Endodermal cell (in vitro differentiated cells): Measurements from ENCODE around the gene AKAP12. TPM values are rescaled to one million over a fixed set of nuclear protein-coding genes. Genes with fewer than 3 reads are reported as not detected.

Source experiments
- DNase-seq: peaks from one replicate; pipeline ENCODE4 v3.0.0-alpha.2; 2017
- H3K27ac ChIP-seq: 2 replicates; pipeline ENCODE4 v1.5.1; 2013; ENCODE audit warnings: mild to moderate bottlenecking, low read depth, low read length, moderate library complexity
- H3K27me3 ChIP-seq: 2 replicates; pipeline ENCODE4 v1.6.1; 2013; ENCODE audit warnings: mild to moderate bottlenecking, low read length, moderate library complexity; ENCODE audit not compliant: insufficient read depth, control insufficient read depth, poor library complexity, severe bottlenecking
- H3K36me3 ChIP-seq: 2 replicates; pipeline ENCODE4 v1.7.0; 2013; ENCODE audit warnings: mild to moderate bottlenecking, low read length, moderate library complexity; ENCODE audit not compliant: control insufficient read depth, insufficient read depth
- H3K4me1 ChIP-seq: one replicate; pipeline ENCODE4 v1.7.0; 2013; ENCODE audit warnings: low read length; ENCODE audit not compliant: control insufficient read depth, insufficient read depth
- H3K4me3 ChIP-seq: 2 replicates; pipeline ENCODE4 v1.5.1; 2013; ENCODE audit warnings: mild to moderate bottlenecking, low read length, moderate library complexity
- H3K9ac ChIP-seq: 2 replicates; pipeline ENCODE4 v1.6.1; 2013; ENCODE audit warnings: mild to moderate bottlenecking, low read length, moderate library complexity; ENCODE audit not compliant: poor library complexity, severe bottlenecking; ENCODE audit errors: extremely low read depth
- H3K9me3 ChIP-seq: 2 replicates; pipeline ENCODE4 v1.6.1; 2013; ENCODE audit warnings: mild to moderate bottlenecking, low read length, moderate library complexity; ENCODE audit not compliant: control insufficient read depth
- H3K27ac Mint-ChIP-seq: 2 replicates; pipeline ENCODE4 v1.8.0; 2020; ENCODE audit warnings: mixed read lengths
- H3K27me3 Mint-ChIP-seq: 2 replicates; pipeline ENCODE4 v1.8.0; 2021; ENCODE audit warnings: mild to moderate bottlenecking, mixed read lengths; ENCODE audit not compliant: insufficient read depth
- H3K36me3 Mint-ChIP-seq: 2 replicates; pipeline ENCODE4 v1.8.0; 2020; ENCODE audit warnings: low read depth, mixed read lengths
- H3K4me1 Mint-ChIP-seq: 2 replicates; pipeline ENCODE4 v1.8.0; 2020; ENCODE audit warnings: mixed read lengths
- H3K4me3 Mint-ChIP-seq: 2 replicates; pipeline ENCODE4 v1.8.0; 2020; ENCODE audit warnings: mild to moderate bottlenecking, moderate library complexity, mixed read lengths
- H3K9me3 Mint-ChIP-seq: 2 replicates; pipeline ENCODE4 v1.8.0; 2020; ENCODE audit warnings: mild to moderate bottlenecking, mixed read lengths
- WGBS, 2 experiments: methylation state at CpG; one replicate each; pipeline versions ENCODE4 v1.1.5 to v1.1.7; 2013; ENCODE audit warnings: missing lambda C conversion rate in 2 of 2, mixed read lengths in 1 of 2; ENCODE audit not compliant: insufficient coverage in 1 of 2, insufficient read length in 1 of 2; 5-methylcytosine and 5-hydroxymethylcytosine counted together
- total RNA-seq, 2 donors: library from RNA; stranded (reverse); fragmentation: NEBNext Ultra II Directional in 1 of 2; extraction: Animal tissue kit (Norgen Biotek cat#: 25700) in 1 of 2; gene quantifications; 2 replicates in 1 of 2; 3 replicates in 1 of 2; pipeline ENCODE4 v1.2.1, GENCODE V29; 2021
- TF ChIP-seq, protein P1 (sequence below): fragments of 200-600 bp; sonication (generic); conservative IDR thresholded peaks from 2 replicates; pipeline ENCODE4 v1.5.0; 2021; ENCODE audit warnings: antibody characterized with exemption, mild to moderate bottlenecking

AKAP12 gene
- total RNA-seq, 2 donors from 2014 or later: 27.3 to 33.3 TPM

DNA sequence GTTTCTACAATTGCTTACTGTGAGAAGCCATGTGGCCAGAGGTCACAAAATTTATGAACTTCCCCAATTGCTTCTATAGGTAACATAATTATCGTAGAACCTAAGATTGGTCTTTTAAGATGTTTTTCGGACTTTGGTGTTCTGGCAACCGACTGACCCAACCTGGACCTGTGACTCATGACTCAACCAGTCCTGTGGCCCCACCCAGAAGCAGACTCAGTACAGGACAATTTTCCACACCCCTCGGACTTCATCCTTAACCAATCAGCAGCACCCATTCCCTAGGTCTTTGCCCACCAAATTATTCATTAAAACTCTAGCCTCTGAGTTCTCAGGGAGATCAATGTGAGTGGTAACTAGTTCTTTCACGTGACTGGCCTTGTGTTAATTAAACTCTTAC, 26.4 kb upstream of the AKAP12 start:
- Mint-ChIP-seq H3K4me3 (no peak overlapping the region), H3K9me3 (peaks cover 29% of the 10 kb centered on the region), H3K36me3 (no peaks in the 10 kb centered on the region), H3K27me3 (no peaks in the 10 kb centered on the region), H3K27ac (no peak overlapping the region), H3K4me1 (no peaks in the 10 kb centered on the region)
- Histone ChIP-seq H3K9ac (no peak overlapping the region), H3K9me3 (peaks cover 20% of the 10 kb centered on the region), H3K27me3 (no peaks in the 10 kb centered on the region), H3K36me3 (no peaks in the 10 kb centered on the region), H3K4me3 (no peak overlapping the region), H3K27ac (no peak overlapping the region), H3K4me1 (no peaks in the 10 kb centered on the region)
- DNase-seq: no peak
- WGBS, 2 experiments: 89 to 100% methylated on average over 5 of the region's 5 CpGs
- TF ChIP-seq, protein P1, sequence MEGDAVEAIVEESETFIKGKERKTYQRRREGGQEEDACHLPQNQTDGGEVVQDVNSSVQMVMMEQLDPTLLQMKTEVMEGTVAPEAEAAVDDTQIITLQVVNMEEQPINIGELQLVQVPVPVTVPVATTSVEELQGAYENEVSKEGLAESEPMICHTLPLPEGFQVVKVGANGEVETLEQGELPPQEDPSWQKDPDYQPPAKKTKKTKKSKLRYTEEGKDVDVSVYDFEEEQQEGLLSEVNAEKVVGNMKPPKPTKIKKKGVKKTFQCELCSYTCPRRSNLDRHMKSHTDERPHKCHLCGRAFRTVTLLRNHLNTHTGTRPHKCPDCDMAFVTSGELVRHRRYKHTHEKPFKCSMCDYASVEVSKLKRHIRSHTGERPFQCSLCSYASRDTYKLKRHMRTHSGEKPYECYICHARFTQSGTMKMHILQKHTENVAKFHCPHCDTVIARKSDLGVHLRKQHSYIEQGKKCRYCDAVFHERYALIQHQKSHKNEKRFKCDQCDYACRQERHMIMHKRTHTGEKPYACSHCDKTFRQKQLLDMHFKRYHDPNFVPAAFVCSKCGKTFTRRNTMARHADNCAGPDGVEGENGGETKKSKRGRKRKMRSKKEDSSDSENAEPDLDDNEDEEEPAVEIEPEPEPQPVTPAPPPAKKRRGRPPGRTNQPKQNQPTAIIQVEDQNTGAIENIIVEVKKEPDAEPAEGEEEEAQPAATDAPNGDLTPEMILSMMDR: no peak

DNA sequence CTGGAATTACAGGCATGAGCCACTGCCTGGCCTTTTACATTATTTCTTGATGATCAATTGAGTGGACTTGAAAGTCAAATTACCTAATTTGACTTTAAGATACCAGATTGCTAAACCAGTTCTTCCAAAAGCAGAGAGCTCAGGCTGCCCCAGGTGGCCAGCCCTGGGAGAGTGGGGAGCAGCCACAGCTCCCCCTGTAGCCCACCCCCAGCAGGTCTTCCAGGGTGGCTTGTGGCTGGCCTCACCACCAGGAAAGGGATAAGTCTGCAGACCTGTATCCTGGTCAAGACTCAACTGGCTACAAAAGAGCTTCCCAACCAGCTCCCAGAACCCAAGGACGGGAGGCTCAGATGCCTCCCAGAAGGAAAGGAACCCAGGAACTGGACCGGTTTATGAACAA, 23.8 kb upstream of the AKAP12 start:
- Histone ChIP-seq H3K9me3 (peaks cover 16% of the 10 kb centered on the region), H3K9ac (no peak overlapping the region), H3K4me1 (no peaks in the 10 kb centered on the region), H3K4me3 (no peak overlapping the region), H3K27ac (no peak overlapping the region), H3K27me3 (no peaks in the 10 kb centered on the region), H3K36me3 (no peaks in the 10 kb centered on the region)
- H3K4me3 Mint-ChIP-seq: no peak overlapping the region
- no peak for DNase-seq
- H3K27me3 Mint-ChIP-seq: no peaks in the 10 kb centered on the region
- H3K4me1 Mint-ChIP-seq: no peaks in the 10 kb centered on the region
- H3K9me3 Mint-ChIP-seq: peaks cover 21% of the 10 kb centered on the region
- 90 to 92% methylated on average over 2 of the region's 2 CpGs for WGBS, 2 experiments
- H3K36me3 Mint-ChIP-seq: no peaks in the 10 kb centered on the region
- TF ChIP-seq, protein P1: no peak
- H3K27ac Mint-ChIP-seq: no peak overlapping the region

DNA sequence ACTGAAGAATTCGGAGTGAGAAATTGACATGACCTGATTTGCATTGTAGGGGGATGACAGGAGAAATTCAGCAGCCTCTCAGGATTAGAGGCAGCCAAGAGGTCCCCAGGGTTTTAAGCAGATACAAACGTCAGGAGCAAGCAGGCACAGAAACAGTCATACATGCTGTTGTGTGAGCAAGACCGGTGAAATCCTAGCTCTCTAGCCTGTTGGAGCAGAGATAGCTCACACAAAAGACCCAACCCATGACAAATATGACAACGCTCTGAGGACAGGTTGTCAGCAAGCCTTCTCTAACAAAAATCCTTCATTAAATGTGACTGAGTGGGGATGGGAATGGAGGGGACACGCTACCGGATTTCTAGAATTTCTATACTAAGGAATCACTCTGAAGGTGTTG, 23.0 kb upstream of the AKAP12 start:
- Histone ChIP-seq H3K4me3 (no peak overlapping the region), H3K9ac (no peak overlapping the region), H3K36me3 (no peaks in the 10 kb centered on the region), H3K27ac (no peak overlapping the region), H3K9me3 (peaks cover 10% of the 10 kb centered on the region), H3K27me3 (no peaks in the 10 kb centered on the region), H3K4me1 (no peaks in the 10 kb centered on the region)
- H3K27me3 Mint-ChIP-seq: no peaks in the 10 kb centered on the region
- TF ChIP-seq, protein P1: no peak
- no peaks in the 10 kb centered on the region for H3K4me1 Mint-ChIP-seq
- peaks cover 14% of the 10 kb centered on the region for H3K9me3 Mint-ChIP-seq
- no peaks in the 10 kb centered on the region for H3K36me3 Mint-ChIP-seq
- H3K27ac Mint-ChIP-seq: no peak overlapping the region
- DNase-seq: no peak
- no peak overlapping the region for H3K4me3 Mint-ChIP-seq
- WGBS, 2 experiments: 84 to 88% methylated on average over 4 to 6 of the region's 6 CpGs
